ENCODE results near the gene SORT1. TPM values are rescaled to one million over a fixed set of nuclear protein-coding genes. Genes with fewer than 3 reads are reported as not detected.
A peak's percentile ranks its signal among the peaks of the same experiment; 100 is the strongest.

SORT1 gene
- total and polyA plus RNA-seq, 2 of the 13 experiments (the other 11 are each of a cell fraction or from before 2014, with no cell fraction given) = 32.4 to 93.0 TPM

- TF ChIP-seq ZBTB43 (CRISPR knock-in tag; conservative IDR thresholded peaks at IDR 0.05) (0 out of 2 replicates have a peak, but pooled peaks have one; percentile 36), ZBTB44 (CRISPR knock-in tag; IDR thresholded peaks at IDR 0.05) (no peak), ZNF567 (CRISPR knock-in tag; IDR thresholded peaks at IDR 0.05; ENCODE audit: borderline replicate concordance) (no peak), ARID4A (CRISPR knock-in tag; IDR thresholded peaks at IDR 0.05; ENCODE audit: borderline replicate concordance) (peak; percentile 79; the same call in 1 of the 2 replicates), ATF2 (CRISPR knock-in tag; IDR thresholded peaks at IDR 0.05) (peak; percentile 70; the same call in 1 of the 2 replicates), SKIL (CRISPR knock-in tag; IDR thresholded peaks at IDR 0.05; ENCODE audit: borderline replicate concordance) (no peak), HIC2 (CRISPR knock-in tag; IDR thresholded peaks at IDR 0.05; ENCODE audit: low read depth) (peak; percentile 78), NCOR1 (IDR thresholded peaks at IDR 0.05; ENCODE audit: borderline replicate concordance, low read length) (peak; percentile 19; the same call in 1 of the 2 replicates), ZNF616 (CRISPR knock-in tag; IDR thresholded peaks at IDR 0.05; ENCODE audit: low read depth) (peak; percentile 40; the same call in 1 of the 2 replicates), ZNF75D (CRISPR knock-in tag; IDR thresholded peaks at IDR 0.05; ENCODE audit: borderline replicate concordance) (no peak), DR1 (CRISPR knock-in tag; IDR thresholded peaks at IDR 0.05) (no peak), SMYD3 (CRISPR knock-in tag; IDR thresholded peaks at IDR 0.05) (no peak), ZNF792 (CRISPR knock-in tag; IDR thresholded peaks at IDR 0.05) (peak; percentile 45; the same call in 1 of the 2 replicates), MZF1 (CRISPR knock-in tag; IDR thresholded peaks at IDR 0.05; ENCODE audit: borderline replicate concordance) (no peak)
Measured at GRCh38 chr1:109274533-109275476, 122.9 kb downstream of the SORT1 start (continued).
